HepG2 (cell line): Measurements from ENCODE around the gene NOL4L. TPM values are rescaled to one million over a fixed set of nuclear protein-coding genes. Genes with fewer than 3 reads are reported as not detected.
A peak's percentile ranks its signal among the peaks of the same experiment; 100 is the strongest.

Experiments used
- ISX ChIP-seq: sonication (generic); formaldehyde crosslinking; conservative IDR thresholded peaks from 2 replicates; pipeline ENCODE4 v1.5.0; 2020; ENCODE audit warnings: missing genetic modification reagents
- MIER3 ChIP-seq: IDR thresholded peaks from 2 replicates; pipeline ENCODE4 v1.6.1; 2016; ENCODE audit warnings: missing compliant biosample characterization, borderline replicate concordance
- MZF1 ChIP-seq: sonication (generic); formaldehyde crosslinking; IDR thresholded peaks from 2 replicates; pipeline ENCODE4 v1.8.1; 2023; ENCODE audit warnings: mild to moderate bottlenecking, missing genetic modification reagents, borderline replicate concordance
- NCOA5 ChIP-seq: sonication (generic); formaldehyde crosslinking; IDR thresholded peaks from 2 replicates; pipeline ENCODE4 v1.4.0; 2020; ENCODE audit warnings: missing genetic modification reagents
- ZNF619 ChIP-seq: sonication (generic); formaldehyde crosslinking; IDR thresholded peaks from 2 replicates; pipeline ENCODE4 v1.4.0; 2020; ENCODE audit warnings: mild to moderate bottlenecking, missing genetic modification reagents
- ZNF709 ChIP-seq: sonication (generic); formaldehyde crosslinking; IDR thresholded peaks from 2 replicates; pipeline ENCODE4 v1.5.0; 2020; ENCODE audit warnings: mild to moderate bottlenecking, missing genetic modification reagents
- ZNF75D ChIP-seq: sonication (generic); formaldehyde crosslinking; IDR thresholded peaks from 2 replicates; pipeline ENCODE4 v1.8.1; 2023; ENCODE audit warnings: missing genetic modification reagents, mild to moderate bottlenecking, borderline replicate concordance
- polyA plus RNA-seq, 8 experiments: library from polyadenylated mRNA; depleted of rRNA in 3 of 8; stranded (reverse) in 7 of 8; unstranded in 1 of 8; fragments of >200 nt; fragmentation: Illumina TruSeq in 4 of 8; extraction: Trizol in 4 of 8; gene quantifications; 2 replicates each; pipeline versions ENCODE4 v1.2.1 to v1.2.3, GENCODE V29; 2011 to 2016; ENCODE audit warnings: low read depth in 4 of 8, missing spikeins in 1 of 8, mixed read lengths in 1 of 8; ENCODE audit not compliant: insufficient read depth in 1 of 8
- total RNA-seq, 5 experiments: library from RNA; depleted of rRNA; stranded (reverse); fragments of >200 nt; fragmentation: Illumina TruSeq; extraction: Trizol; gene quantifications; 2 replicates each; pipeline ENCODE4 v1.2.3, GENCODE V29; 2016; ENCODE audit warnings: low read depth in 1 of 5
- TF ChIP-seq, protein P1 (sequence below): sonication (generic); formaldehyde crosslinking; IDR thresholded peaks from 2 replicates; pipeline ENCODE4 v1.5.0; 2020; ENCODE audit warnings: missing genetic modification reagents, mild to moderate bottlenecking, borderline replicate concordance
- TF ChIP-seq, protein P2 (sequence below): sonication (generic); formaldehyde crosslinking; IDR thresholded peaks from 2 replicates; pipeline ENCODE4 v1.8.1; 2022; ENCODE audit warnings: mild to moderate bottlenecking, missing genetic modification reagents
- TF ChIP-seq, protein P3 (sequence below): sonication (generic); formaldehyde crosslinking; IDR thresholded peaks from 2 replicates; pipeline ENCODE4 v1.4.0; 2020; ENCODE audit warnings: mild to moderate bottlenecking, missing genetic modification reagents
- TF ChIP-seq, protein P4 (sequence below): sonication (generic); formaldehyde crosslinking; IDR thresholded peaks from 2 replicates; pipeline ENCODE4 v1.4.0; 2020; ENCODE audit warnings: missing genetic modification reagents
- TF ChIP-seq, protein P5 (sequence below): sonication (generic); formaldehyde crosslinking; IDR thresholded peaks from 2 replicates; pipeline ENCODE4 v1.8.0; 2022; ENCODE audit warnings: mild to moderate bottlenecking, missing genetic modification reagents; ENCODE audit not compliant: insufficient replicate concordance

The NOL4L gene
- total and polyA plus RNA-seq, 2 of the 13 experiments (the other 11 are each of a cell fraction or from before 2014, with no cell fraction given) = 16.6 to 35.4 TPM

DNA sequence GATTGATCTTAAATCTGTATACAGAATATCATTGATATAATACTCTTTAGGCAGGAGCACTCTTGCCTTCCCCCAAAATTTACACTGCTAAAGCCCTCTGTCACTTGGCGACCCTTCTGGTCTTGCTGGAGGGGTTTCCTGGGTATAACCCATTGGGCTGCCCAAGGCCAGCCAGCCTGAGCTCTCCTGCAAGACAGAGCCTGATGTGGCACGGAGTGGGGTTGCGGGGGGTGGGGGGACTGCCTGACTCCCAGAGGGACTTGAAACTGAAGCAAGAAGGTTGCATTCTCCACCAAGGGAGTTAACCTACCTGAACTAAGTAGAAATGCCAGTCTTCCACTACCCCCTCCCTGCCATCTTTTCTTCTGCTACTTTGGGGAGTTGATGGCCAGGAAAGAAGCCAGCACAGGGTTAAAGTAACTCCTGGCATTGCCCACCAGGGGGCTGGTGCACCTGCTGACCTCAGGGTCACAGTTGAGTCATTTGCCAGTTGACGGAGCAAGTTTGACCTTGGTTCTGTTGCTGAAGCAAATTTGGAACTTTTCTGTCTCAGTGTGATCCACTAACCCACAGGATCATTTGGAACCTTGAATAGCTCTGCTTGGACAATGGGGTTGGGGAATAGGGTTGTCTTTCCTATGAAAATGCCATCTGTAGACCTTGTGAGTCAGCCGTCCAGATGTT is 147.6 kb downstream of the NOL4L start (continued):
- TF ChIP-seq, protein P1, sequence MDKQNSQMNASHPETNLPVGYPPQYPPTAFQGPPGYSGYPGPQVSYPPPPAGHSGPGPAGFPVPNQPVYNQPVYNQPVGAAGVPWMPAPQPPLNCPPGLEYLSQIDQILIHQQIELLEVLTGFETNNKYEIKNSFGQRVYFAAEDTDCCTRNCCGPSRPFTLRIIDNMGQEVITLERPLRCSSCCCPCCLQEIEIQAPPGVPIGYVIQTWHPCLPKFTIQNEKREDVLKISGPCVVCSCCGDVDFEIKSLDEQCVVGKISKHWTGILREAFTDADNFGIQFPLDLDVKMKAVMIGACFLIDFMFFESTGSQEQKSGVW = no peak
- TF ChIP-seq, protein P2, sequence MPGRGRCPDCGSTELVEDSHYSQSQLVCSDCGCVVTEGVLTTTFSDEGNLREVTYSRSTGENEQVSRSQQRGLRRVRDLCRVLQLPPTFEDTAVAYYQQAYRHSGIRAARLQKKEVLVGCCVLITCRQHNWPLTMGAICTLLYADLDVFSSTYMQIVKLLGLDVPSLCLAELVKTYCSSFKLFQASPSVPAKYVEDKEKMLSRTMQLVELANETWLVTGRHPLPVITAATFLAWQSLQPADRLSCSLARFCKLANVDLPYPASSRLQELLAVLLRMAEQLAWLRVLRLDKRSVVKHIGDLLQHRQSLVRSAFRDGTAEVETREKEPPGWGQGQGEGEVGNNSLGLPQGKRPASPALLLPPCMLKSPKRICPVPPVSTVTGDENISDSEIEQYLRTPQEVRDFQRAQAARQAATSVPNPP (CRISPR knock-in tag) = no peak
- TF ChIP-seq ZNF619 (no peak), MIER3 (CRISPR knock-in tag) (no peak), ZNF709 (CRISPR knock-in tag) (no peak), ISX (CRISPR knock-in tag) (no peak), NCOA5 (CRISPR knock-in tag) (no peak), MZF1 (no peak), ZNF75D (no peak)
- TF ChIP-seq, protein P3, sequence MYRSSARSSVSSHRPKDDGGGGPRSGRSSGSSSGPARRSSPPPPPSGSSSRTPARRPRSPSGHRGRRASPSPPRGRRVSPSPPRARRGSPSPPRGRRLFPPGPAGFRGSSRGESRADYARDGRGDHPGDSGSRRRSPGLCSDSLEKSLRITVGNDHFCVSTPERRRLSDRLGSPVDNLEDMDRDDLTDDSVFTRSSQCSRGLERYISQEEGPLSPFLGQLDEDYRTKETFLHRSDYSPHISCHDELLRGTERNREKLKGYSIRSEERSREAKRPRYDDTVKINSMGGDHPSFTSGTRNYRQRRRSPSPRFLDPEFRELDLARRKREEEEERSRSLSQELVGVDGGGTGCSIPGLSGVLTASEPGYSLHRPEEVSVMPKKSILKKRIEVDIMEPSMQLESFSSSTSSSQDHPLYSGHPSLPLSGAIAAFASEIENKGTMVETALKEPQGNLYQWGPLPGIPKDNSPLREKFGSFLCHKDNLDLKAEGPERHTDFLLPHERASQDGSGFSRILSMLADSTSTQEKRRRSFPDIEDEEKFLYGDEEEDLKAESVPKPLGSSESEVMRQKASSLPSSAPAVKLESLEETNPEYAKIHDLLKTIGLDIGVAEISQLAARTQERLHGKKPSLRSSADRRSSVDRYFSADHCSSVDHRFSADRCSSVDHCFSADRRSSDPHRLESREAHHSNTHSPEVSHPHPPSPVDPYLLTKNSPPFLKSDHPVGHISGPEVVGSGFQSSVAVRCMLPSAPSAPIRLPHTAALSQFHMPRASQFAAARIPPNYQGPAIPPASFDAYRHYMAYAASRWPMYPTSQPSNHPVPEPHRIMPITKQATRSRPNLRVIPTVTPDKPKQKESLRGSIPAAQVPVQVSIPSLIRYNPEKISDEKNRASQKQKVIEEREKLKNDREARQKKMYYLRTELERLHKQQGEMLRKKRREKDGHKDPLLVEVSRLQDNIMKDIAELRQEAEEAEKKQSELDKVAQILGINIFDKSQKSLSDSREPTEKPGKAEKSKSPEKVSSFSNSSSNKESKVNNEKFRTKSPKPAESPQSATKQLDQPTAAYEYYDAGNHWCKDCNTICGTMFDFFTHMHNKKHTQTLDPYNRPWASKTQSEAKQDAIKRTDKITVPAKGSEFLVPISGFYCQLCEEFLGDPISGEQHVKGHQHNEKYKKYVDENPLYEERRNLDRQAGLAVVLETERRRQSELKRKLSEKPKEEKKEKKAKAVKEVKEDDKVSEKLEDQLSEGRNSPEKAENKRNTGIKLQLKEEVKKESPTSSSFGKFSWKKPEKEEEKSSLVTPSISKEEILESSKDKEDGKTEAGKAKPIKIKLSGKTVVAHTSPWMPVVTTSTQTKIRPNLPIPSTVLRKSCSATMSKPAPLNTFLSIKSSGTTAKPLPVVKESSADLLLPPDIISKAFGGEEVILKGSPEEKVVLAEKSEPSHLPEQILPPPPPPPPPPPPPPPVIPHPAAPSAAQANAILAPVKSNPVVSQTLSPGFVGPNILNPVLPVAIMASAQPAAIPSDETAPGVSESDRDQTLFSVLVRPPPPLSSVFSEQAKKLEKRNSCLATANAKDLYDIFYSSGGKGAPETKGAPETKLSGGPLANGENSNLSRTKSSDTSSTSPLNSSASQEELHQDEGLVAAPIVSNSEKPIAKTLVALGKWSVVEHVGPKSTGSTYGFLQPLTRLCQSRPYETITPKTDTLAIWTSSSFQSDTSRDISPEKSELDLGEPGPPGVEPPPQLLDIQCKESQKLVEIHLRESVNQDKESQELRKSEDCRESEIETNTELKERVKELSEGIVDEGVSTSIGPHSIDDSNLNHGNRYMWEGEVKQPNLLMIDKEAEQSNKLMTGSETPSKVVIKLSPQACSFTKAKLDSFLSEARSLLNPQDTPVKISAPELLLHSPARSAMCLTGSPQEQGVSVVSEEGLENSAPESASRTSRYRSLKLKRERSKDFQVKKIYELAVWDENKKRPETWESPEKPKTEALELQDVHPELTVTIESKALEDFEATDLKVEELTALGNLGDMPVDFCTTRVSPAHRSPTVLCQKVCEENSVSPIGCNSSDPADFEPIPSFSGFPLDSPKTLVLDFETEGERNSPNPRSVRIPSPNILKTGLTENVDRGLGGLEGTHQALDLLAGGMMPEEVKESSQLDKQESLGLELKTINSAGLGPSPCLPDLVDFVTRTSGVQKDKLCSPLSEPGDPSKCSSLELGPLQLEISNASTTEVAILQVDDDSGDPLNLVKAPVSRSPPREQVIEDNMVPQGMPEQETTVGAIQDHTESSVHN (CRISPR knock-in tag) = 0 out of 2 replicates have a peak, but pooled peaks have one; percentile 74
- TF ChIP-seq, protein P4, sequence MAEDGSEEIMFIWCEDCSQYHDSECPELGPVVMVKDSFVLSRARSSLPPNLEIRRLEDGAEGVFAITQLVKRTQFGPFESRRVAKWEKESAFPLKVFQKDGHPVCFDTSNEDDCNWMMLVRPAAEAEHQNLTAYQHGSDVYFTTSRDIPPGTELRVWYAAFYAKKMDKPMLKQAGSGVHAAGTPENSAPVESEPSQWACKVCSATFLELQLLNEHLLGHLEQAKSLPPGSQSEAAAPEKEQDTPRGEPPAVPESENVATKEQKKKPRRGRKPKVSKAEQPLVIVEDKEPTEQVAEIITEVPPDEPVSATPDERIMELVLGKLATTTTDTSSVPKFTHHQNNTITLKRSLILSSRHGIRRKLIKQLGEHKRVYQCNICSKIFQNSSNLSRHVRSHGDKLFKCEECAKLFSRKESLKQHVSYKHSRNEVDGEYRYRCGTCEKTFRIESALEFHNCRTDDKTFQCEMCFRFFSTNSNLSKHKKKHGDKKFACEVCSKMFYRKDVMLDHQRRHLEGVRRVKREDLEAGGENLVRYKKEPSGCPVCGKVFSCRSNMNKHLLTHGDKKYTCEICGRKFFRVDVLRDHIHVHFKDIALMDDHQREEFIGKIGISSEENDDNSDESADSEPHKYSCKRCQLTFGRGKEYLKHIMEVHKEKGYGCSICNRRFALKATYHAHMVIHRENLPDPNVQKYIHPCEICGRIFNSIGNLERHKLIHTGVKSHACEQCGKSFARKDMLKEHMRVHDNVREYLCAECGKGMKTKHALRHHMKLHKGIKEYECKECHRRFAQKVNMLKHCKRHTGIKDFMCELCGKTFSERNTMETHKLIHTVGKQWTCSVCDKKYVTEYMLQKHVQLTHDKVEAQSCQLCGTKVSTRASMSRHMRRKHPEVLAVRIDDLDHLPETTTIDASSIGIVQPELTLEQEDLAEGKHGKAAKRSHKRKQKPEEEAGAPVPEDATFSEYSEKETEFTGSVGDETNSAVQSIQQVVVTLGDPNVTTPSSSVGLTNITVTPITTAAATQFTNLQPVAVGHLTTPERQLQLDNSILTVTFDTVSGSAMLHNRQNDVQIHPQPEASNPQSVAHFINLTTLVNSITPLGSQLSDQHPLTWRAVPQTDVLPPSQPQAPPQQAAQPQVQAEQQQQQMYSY = no peak
- TF ChIP-seq, protein P5, sequence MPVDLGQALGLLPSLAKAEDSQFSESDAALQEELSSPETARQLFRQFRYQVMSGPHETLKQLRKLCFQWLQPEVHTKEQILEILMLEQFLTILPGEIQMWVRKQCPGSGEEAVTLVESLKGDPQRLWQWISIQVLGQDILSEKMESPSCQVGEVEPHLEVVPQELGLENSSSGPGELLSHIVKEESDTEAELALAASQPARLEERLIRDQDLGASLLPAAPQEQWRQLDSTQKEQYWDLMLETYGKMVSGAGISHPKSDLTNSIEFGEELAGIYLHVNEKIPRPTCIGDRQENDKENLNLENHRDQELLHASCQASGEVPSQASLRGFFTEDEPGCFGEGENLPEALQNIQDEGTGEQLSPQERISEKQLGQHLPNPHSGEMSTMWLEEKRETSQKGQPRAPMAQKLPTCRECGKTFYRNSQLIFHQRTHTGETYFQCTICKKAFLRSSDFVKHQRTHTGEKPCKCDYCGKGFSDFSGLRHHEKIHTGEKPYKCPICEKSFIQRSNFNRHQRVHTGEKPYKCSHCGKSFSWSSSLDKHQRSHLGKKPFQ = peak; percentile 31
